Ishikawa (cell line): ENCODE results near the gene CAPS.

Experiments
- CEBPB ChIP-seq: IDR thresholded peaks from 2 replicates; pipeline ENCODE4 v1.6.1; 2012
- EGR1 ChIP-seq: IDR thresholded peaks from 2 replicates; pipeline ENCODE4 v1.6.1; 2012
- EP300 ChIP-seq: IDR thresholded peaks from 2 replicates; pipeline ENCODE4 v1.6.1; 2012; ENCODE audit warnings: borderline replicate concordance
- FOXM1 ChIP-seq: IDR thresholded peaks from 2 replicates; pipeline ENCODE4 v1.6.1; 2012; ENCODE audit warnings: low read depth, borderline replicate concordance
- NFIC ChIP-seq: IDR thresholded peaks from 2 replicates; pipeline ENCODE4 v1.6.1; 2012
- RAD21 ChIP-seq: IDR thresholded peaks from 2 replicates; pipeline ENCODE4 v1.6.1; 2012; ENCODE audit warnings: low read depth
- TAF1 ChIP-seq: IDR thresholded peaks from 2 replicates; pipeline ENCODE4 v1.6.1; 2012; ENCODE audit warnings: low read depth, mild to moderate bottlenecking
- TEAD4 ChIP-seq: IDR thresholded peaks from 2 replicates; pipeline ENCODE4 v1.6.1; 2012
- YY1 ChIP-seq: IDR thresholded peaks from 2 replicates; pipeline ENCODE4 v1.6.1; 2012; ENCODE audit warnings: low read depth
- TF ChIP-seq, protein P1 (sequence below): IDR thresholded peaks from 2 replicates; pipeline ENCODE4 v1.6.1; 2012
- TF ChIP-seq, protein P2 (sequence below): IDR thresholded peaks from 2 replicates; pipeline ENCODE4 v1.6.1; 2012; ENCODE audit warnings: low read depth, mild to moderate bottlenecking

DNA sequence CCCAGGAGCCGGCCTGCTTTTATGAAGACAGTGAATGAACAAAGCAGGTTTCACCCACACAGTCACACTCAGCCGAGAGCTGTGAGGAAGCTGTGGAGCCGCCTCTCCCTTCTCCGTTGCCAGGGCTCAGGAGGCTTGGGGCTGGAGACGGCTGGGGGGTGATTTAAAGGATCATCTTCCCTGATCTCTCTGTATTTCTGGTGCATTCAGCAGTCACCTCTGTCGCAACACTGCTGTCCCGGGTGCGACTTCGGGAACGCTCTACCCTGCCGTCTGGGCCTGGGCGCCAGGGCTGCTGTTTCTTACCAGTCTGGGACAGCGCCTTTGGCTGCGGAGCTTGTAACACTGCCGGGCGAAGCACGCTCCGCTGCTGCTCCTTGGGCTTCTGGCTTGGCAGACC lies 18.1 kb downstream of the CAPS start:
- TF ChIP-seq RAD21 (no peak), EP300 (no peak), CEBPB (no peak), FOXM1 (no peak), EGR1 (no peak), YY1 (no peak), TAF1 (no peak), TEAD4 (no peak), NFIC (no peak)
- TF ChIP-seq, protein P1, sequence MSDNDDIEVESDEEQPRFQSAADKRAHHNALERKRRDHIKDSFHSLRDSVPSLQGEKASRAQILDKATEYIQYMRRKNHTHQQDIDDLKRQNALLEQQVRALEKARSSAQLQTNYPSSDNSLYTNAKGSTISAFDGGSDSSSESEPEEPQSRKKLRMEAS: no peak
- TF ChIP-seq, protein P2, sequence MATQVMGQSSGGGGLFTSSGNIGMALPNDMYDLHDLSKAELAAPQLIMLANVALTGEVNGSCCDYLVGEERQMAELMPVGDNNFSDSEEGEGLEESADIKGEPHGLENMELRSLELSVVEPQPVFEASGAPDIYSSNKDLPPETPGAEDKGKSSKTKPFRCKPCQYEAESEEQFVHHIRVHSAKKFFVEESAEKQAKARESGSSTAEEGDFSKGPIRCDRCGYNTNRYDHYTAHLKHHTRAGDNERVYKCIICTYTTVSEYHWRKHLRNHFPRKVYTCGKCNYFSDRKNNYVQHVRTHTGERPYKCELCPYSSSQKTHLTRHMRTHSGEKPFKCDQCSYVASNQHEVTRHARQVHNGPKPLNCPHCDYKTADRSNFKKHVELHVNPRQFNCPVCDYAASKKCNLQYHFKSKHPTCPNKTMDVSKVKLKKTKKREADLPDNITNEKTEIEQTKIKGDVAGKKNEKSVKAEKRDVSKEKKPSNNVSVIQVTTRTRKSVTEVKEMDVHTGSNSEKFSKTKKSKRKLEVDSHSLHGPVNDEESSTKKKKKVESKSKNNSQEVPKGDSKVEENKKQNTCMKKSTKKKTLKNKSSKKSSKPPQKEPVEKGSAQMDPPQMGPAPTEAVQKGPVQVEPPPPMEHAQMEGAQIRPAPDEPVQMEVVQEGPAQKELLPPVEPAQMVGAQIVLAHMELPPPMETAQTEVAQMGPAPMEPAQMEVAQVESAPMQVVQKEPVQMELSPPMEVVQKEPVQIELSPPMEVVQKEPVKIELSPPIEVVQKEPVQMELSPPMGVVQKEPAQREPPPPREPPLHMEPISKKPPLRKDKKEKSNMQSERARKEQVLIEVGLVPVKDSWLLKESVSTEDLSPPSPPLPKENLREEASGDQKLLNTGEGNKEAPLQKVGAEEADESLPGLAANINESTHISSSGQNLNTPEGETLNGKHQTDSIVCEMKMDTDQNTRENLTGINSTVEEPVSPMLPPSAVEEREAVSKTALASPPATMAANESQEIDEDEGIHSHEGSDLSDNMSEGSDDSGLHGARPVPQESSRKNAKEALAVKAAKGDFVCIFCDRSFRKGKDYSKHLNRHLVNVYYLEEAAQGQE: no peak
